Measurements from ENCODE around the gene IPO4. TPM values are rescaled to one million over a fixed set of nuclear protein-coding genes. Genes with fewer than 3 reads are reported as not detected.

IPO4 gene
- total and polyA plus RNA-seq, 4 donors: 13.6 to 32.9 (median 23.0) TPM

DNA sequence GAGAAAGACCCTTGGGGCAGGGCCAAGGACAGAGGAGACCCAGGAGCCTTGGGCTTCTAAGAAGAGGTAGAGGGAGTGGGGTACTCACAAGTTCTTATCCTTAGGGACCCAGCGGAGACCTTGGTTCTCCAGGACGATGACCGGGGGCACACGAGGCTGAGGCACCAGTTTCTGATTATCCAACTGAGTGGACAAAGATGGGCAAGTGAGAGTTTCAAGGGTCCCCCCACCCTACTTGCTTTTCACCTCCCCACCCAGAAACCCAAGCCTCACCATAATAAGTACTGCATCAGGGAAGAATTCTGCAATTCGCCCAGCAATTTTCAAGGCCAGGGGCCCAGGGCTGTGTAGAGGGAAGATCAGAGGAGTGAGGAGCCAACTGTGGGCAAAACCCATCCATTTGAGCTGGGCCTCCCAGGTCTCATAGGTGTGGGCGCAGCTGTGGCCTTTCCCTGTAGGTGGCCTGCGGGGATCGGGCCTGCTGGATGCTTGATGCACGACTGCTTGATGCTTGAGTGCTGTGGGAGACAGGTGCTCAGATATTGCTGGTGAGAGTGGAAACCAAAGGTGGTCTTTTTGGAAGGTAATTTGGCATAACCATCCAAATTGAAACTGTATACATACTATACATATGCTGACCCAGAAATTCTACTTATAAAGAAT lies 49.2 kb downstream of the IPO4 start:
- 91% methylated on average over 9 of the region's 9 CpGs for WGBS
- no peak for TF ChIP-seq NR2F2 (IDR thresholded peaks at IDR 0.05)
- TF ChIP-seq, protein P1, sequence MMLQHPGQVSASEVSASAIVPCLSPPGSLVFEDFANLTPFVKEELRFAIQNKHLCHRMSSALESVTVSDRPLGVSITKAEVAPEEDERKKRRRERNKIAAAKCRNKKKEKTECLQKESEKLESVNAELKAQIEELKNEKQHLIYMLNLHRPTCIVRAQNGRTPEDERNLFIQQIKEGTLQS (IDR thresholded peaks at IDR 0.05): no peak
- no peak for TF ChIP-seq RXRA (IDR thresholded peaks at IDR 0.05)
- no peak for DNase-seq (ENCODE audit: low spot score)
- no peak overlapping the region for H3K4me3 ChIP-seq (ENCODE audit: low read depth in 1 of 3, low read length in 3 of 3)
- H3K36me3 ChIP-seq (ENCODE audit: control insufficient read depth in 4 of 4, insufficient read depth in 3 of 4, low read depth in 1 of 4, low read length in 3 of 4): peaks cover 6 to 24% (median 18%) of the 10 kb centered on the region in 4 donors
- no peak overlapping the region for H3K9ac ChIP-seq (ENCODE audit: low read depth in 1 of 2, low read length in 2 of 2)
- H3K27me3 ChIP-seq (ENCODE audit: control insufficient read depth in 4 of 4, insufficient read depth in 4 of 4, low read length in 3 of 4): no peaks in the 10 kb centered on the region
- H3K9me3 ChIP-seq (ENCODE audit: control insufficient read depth in 4 of 4, low read length in 3 of 4): no peaks in the 10 kb centered on the region
- no peak overlapping the region for H3K27ac ChIP-seq (ENCODE audit: low read depth in 1 of 2, low read length in 2 of 2)
- peaks cover 4 to 49% (median 36%) of the 10 kb centered on the region in 4 donors for H3K4me1 ChIP-seq (ENCODE audit: control insufficient read depth in 4 of 4, insufficient read depth in 4 of 4, low read length in 3 of 4)

DNA sequence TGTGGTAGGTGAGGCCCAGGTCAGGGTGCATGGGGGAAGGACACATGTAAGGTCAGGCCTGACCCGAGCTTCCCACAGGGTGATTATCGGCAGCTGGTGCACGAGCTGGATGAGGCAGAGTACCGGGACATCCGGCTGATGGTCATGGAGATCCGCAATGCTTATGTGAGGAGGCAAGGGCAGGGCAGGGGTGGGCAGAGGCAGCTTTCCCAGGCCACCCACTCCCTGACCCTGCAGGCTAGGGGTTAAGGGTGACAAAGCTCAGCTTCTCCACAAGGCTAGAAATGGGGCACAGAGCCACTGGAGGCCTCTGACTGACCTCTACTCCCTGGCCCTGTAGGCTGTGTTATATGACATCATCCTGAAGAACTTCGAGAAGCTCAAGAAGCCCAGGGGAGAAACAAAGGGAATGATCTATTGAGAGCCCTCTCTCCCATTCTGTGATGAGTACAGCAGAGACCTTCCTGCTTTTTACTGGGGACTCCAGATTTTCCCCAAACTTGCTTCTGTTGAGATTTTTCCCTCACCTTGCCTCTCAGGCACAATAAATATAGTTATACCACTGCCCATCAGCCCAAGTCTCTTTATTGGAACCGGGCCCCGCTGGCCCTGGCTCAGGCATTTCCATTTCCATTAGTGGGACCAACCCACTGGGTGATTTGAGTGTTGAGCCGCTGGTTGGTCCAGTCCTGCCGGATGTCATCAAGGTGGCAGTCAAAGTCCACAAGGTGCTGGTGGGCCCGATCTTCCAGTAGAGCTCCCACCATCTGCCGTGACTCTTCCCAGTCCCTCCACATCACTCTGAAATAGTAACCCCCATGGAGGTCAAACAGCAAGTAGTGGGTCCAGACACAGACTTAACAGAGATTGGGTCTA lies 50.0 kb downstream of the IPO4 start:
- no peak overlapping the region for H3K9ac ChIP-seq (ENCODE audit: low read depth in 1 of 2, low read length in 2 of 2)

DNA sequence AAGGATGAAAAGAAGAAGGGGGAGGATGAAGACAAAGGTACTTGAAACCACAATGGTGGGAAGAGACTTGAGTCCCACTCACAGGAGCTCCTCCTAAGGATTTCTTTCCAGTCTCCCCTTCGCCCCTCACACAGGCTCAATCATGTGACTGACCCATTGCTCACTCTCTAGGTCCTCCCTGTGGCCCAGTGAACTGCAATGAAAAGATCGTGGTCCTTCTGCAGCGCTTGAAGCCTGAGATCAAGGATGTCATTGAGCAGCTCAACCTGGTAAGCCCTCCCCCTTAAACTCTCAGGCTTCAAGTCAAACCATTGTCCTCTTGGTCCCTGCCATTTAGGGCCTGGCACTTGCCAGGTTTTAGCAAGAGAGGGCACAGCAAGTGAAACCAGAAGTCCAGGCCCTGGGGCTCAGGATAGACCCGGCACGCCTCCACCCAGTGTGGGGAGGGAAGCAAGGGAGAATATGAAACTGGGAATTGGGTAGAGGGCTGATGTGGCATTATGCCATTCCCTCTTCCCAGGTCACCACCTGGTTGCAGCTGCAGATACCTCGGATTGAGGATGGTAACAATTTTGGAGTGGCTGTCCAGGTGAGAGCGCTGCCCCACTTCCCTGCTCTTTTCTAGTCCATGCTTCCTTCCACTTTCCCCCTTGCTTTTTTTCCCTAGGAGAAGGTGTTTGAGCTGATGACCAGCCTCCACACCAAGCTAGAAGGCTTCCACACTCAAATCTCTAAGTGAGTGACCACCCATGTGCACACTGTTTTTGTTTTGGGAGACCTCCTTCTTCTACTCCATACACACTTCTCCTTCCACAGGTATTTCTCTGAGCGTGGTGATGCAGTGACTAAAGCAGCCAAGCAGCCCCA lies 50.9 kb downstream of the IPO4 start:
- peaks cover 4 to 49% (median 36%) of the 10 kb centered on the region in 4 donors for H3K4me1 ChIP-seq (ENCODE audit: control insufficient read depth in 4 of 4, insufficient read depth in 4 of 4, low read length in 3 of 4)

More for the DNA sequence above, 50.0 kb downstream of the IPO4 start:
- Histone ChIP-seq H3K27me3 (ENCODE audit: control insufficient read depth in 4 of 4, insufficient read depth in 4 of 4, low read length in 3 of 4) (no peaks in the 10 kb centered on the region), H3K9me3 (ENCODE audit: control insufficient read depth in 4 of 4, low read length in 3 of 4) (no peaks in the 10 kb centered on the region), H3K27ac (ENCODE audit: low read depth in 1 of 2, low read length in 2 of 2) (no peak overlapping the region), H3K36me3 (ENCODE audit: control insufficient read depth in 4 of 4, insufficient read depth in 3 of 4, low read depth in 1 of 4, low read length in 3 of 4) (peaks cover 2 to 18% (median 15%) of the 10 kb centered on the region in 4 donors), H3K4me1 (ENCODE audit: control insufficient read depth in 4 of 4, insufficient read depth in 4 of 4, low read length in 3 of 4) (peaks cover 4 to 46% (median 36%) of the 10 kb centered on the region in 4 donors), H3K4me3 (ENCODE audit: low read depth in 1 of 3, low read length in 3 of 3) (no peak overlapping the region)
- DNase-seq (ENCODE audit: low spot score): no peak
- 87% methylated on average over 13 of the region's 13 CpGs for WGBS
- TF ChIP-seq SP1 (IDR thresholded peaks at IDR 0.05): no peak
- no peak for TF ChIP-seq FOXA2 (IDR thresholded peaks at IDR 0.05)
- TF ChIP-seq GABPA (IDR thresholded peaks at IDR 0.05 in 1 of 2, conservative IDR thresholded peaks at IDR 0.05 in 1 of 2): no peak
- no peak for TF ChIP-seq NR2F2 (IDR thresholded peaks at IDR 0.05)

More for the DNA sequence above, 50.9 kb downstream of the IPO4 start:
- Histone ChIP-seq H3K27ac (ENCODE audit: low read depth in 1 of 2, low read length in 2 of 2) (no peak overlapping the region), H3K9ac (ENCODE audit: low read depth in 1 of 2, low read length in 2 of 2) (no peak overlapping the region), H3K27me3 (ENCODE audit: control insufficient read depth in 4 of 4, insufficient read depth in 4 of 4, low read length in 3 of 4) (no peaks in the 10 kb centered on the region), H3K9me3 (ENCODE audit: control insufficient read depth in 4 of 4, low read length in 3 of 4) (no peaks in the 10 kb centered on the region), H3K36me3 (ENCODE audit: control insufficient read depth in 4 of 4, insufficient read depth in 3 of 4, low read depth in 1 of 4, low read length in 3 of 4) (peaks cover 2 to 16% (median 13%) of the 10 kb centered on the region in 4 donors), H3K4me3 (ENCODE audit: low read depth in 1 of 3, low read length in 3 of 3) (no peak overlapping the region)
- 93% methylated on average over 8 of the region's 8 CpGs for WGBS
- no peak for DNase-seq (ENCODE audit: low spot score)
- no peak for TF ChIP-seq JUND (IDR thresholded peaks at IDR 0.05)
- no peak for TF ChIP-seq YY1 (IDR thresholded peaks at IDR 0.05)
- TF ChIP-seq RXRA (IDR thresholded peaks at IDR 0.05): no peak
- no peak for TF ChIP-seq NR2F2 (IDR thresholded peaks at IDR 0.05)
- TF ChIP-seq, protein P2, sequence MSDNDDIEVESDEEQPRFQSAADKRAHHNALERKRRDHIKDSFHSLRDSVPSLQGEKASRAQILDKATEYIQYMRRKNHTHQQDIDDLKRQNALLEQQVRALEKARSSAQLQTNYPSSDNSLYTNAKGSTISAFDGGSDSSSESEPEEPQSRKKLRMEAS (IDR thresholded peaks at IDR 0.05): no peak
- no peak for TF ChIP-seq HNF4A (conservative IDR thresholded peaks at IDR 0.05)
- no peak for TF ChIP-seq EGR1 (IDR thresholded peaks at IDR 0.05; ENCODE audit: low read depth in 2 of 2)
- no peak for TF ChIP-seq SP1 (IDR thresholded peaks at IDR 0.05)
- TF ChIP-seq, protein P1 (IDR thresholded peaks at IDR 0.05): no peak

Measured in liver (tissue), 9 donors.